Mucosa of descending colon (tissue), 3 donors: ENCODE measurements around the gene RAB20. TPM values are rescaled to one million over a fixed set of nuclear protein-coding genes. Genes with fewer than 3 reads are reported as not detected.

Experiments used
- ATAC-seq: fragments of 200-7000 bp; cut with Tn5 transposase; one replicate; pipeline ENCODE4 v1.9.1; 2020; ENCODE audit warnings: mild to moderate bottlenecking, moderate library complexity
- DNase-seq, 3 donors: peaks; one replicate each; pipeline ENCODE4 v3.0.0-alpha.2; 2020
- H3K36me3 ChIP-seq: fragments of 200-600 bp; one replicate; pipeline ENCODE4 v1.8.0; 2021; ENCODE audit warnings: low read depth, mild to moderate bottlenecking
- H3K4me1 ChIP-seq: fragments of 200-600 bp; one replicate; pipeline ENCODE4 v1.8.0; 2021; ENCODE audit warnings: low read depth, mild to moderate bottlenecking
- H3K4me3 ChIP-seq: fragments of 200-600 bp; one replicate; pipeline ENCODE4 v1.8.0; 2021; ENCODE audit warnings: mild to moderate bottlenecking
- H3K9me3 ChIP-seq: fragments of 200-600 bp; one replicate; pipeline ENCODE4 v1.8.0; 2021; ENCODE audit warnings: mild to moderate bottlenecking
- CTCF ChIP-seq: fragments of 200-600 bp; IDR thresholded peaks from one replicate; pipeline ENCODE4 v1.8.0; 2022; ENCODE audit warnings: antibody characterized with exemption, mild to moderate bottlenecking
- intact Hi-C, 2 donors: fragments of 100-400 bp; cut with DNase I in 1 of 2; cut with micrococcal nuclease in 1 of 2; formaldehyde crosslinking; loops; one replicate each; pipeline versions ENCODE4 v1.11.0 to v1.11.1; 2022; cut with DNase I, micrococcal nuclease
- total RNA-seq, 3 donors: library from RNA; stranded (reverse); fragmentation: NEBNext Ultra II Directional in 2 of 3; extraction: Animal tissue kit (Norgen Biotek cat#: 25700) in 2 of 3; gene quantifications; one replicate each; pipeline versions ENCODE4 v1.2.1 to v1.2.4, GENCODE V29; 2021 to 2023
- donor health status: DM: no; HTN: no; CAD: no; lungs with moderate emphysema.
- donor health status: DM: no; HTN: no; CAD: no.
- donor health status: DM: no; HTN: yes; CAD: no.

Gene RAB20
- total RNA-seq, 3 donors from 2014 or later, result 24.4 to 45.2 (median 33.7) TPM

GRCh38 chr13:110525328-110526319, 35.9 kb downstream of the RAB20 start:
- no peak overlapping the region for H3K4me3 ChIP-seq
- peaks cover 58% of the 10 kb centered on the region for H3K4me1 ChIP-seq
- intact Hi-C loops, result no loop called here

GRCh38 chr13:110524541-110525257, 36.8 kb downstream of the RAB20 start:
- no peak overlapping the region for H3K4me3 ChIP-seq

More at GRCh38 chr13:110525328-110526319, 35.9 kb downstream of the RAB20 start:
- TF ChIP-seq CTCF, result no peak
- ATAC-seq (peak; percentile 45), DNase-seq (peak; percentile 57 to 79 (median 68))
- no peaks in the 10 kb centered on the region for H3K9me3 ChIP-seq
- no peaks in the 10 kb centered on the region for H3K36me3 ChIP-seq

DNA sequence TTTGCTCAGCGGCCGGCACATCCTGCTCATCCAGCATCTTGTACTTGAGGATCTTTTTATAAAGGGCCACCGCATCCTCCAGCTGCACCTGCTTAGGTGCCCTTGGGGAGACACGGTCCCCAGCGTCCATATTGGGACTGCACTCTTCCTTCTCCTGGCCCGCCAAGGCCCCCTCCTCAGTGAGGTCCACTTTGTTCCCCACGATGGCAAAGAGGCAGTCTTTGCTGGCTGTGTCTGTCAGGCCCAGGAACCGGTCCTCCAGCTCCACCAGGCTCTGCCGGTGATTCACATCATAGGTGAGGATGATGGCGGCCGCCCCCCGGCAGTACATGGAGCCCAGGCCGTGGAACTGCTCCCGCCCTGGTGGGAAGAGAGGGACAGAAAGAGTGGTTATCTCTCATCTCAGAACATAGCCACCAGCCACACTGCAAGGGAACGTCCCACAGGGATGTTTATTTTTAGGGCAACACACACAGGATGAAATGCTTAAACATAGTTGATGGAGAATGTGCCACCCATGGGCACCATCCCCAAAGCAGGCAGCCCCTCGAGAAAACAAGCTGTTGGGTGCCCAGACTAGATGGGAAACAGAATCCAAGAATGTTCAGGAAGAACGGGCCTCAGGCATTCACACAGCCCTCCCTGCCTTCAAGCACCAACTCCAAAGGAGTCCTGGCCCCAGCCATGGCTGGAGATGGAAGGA, 37.5 kb downstream of the RAB20 start:
- Histone ChIP-seq H3K4me1 (peaks cover 62% of the 10 kb centered on the region), H3K36me3 (no peaks in the 10 kb centered on the region), H3K4me3 (no peak overlapping the region), H3K9me3 (no peaks in the 10 kb centered on the region)
- no peak for TF ChIP-seq CTCF
- intact Hi-C loops, result no loop called here
- DNase-seq (peak in 2 of 3 donors; percentile 50 to 55), ATAC-seq (no peak)

More at GRCh38 chr13:110524541-110525257, 36.8 kb downstream of the RAB20 start:
- Histone ChIP-seq H3K9me3 (no peaks in the 10 kb centered on the region), H3K36me3 (no peaks in the 10 kb centered on the region), H3K4me1 (peaks cover 62% of the 10 kb centered on the region)
- no peak for TF ChIP-seq CTCF
- peak; percentile 77 for ATAC-seq
- intact Hi-C loops, result no loop called here
- DNase-seq, result peak; percentile 87 to 89 (median 88)

GRCh38 chr13:110523180-110523579, 38.3 kb downstream of the RAB20 start:
- Histone ChIP-seq H3K36me3 (no peaks in the 10 kb centered on the region), H3K4me1 (peaks cover 67% of the 10 kb centered on the region), H3K9me3 (no peaks in the 10 kb centered on the region), H3K4me3 (no peak overlapping the region)
- no peak for TF ChIP-seq CTCF
- ATAC-seq (no peak), DNase-seq (peak in 1 of 3 donors; percentile 41)
- intact Hi-C loops, result no loop called here

GRCh38 chr13:110522721-110523120, 38.8 kb downstream of the RAB20 start:
- H3K9me3 ChIP-seq, result no peaks in the 10 kb centered on the region
- H3K4me1 ChIP-seq, result peaks cover 68% of the 10 kb centered on the region
- H3K4me3 ChIP-seq, result no peak overlapping the region
- no peak for ATAC-seq
- TF ChIP-seq CTCF, result no peak
- no peaks in the 10 kb centered on the region for H3K36me3 ChIP-seq
- DNase-seq, result no peak
- intact Hi-C loops, result no loop called here
